Measurements from ENCODE around the gene CP.

CP gene

DNA sequence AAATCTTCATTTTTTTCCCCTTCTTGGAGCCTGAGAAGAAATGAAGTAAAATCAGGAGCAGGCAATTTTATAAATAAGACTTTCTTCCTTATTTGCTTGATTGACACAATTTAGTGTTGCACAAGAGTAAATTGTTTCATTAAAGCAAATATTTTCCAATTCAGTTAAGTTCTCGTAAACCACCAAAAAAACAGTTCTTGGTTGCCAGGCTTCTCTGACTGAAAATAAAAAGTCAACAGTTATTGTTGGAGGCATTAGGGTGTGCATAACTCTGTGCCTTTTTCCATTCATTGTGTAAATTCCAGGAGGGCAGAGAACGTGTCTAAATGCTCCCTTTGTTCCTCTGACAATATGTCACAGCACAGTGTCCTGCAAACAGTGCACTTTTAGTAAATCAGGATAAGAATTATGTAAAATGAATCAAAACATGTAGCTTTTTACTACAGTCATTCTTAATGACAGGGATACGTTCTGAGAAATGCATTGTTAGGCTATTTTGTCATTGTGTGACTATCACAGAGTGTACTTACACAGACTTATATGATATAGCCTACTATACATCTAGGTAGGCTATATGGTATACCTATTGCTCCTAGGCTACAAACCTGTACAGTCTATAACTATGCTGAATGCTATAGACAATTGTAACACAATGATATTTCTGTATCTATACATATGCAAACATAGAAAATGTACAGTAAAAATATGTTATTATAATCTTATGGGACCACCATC is at the start of gene CP:
TSS of gene CP (minus strand) at position 47 of the 735 bp plus-strand sequence. CDS start at position 10, 37 bp downstream.
- no peaks in the 10 kb centered on the region for H3K36me3 Mint-ChIP-seq (ENCODE audit: low read depth)
- no peak for DNase-seq
- H3K4me3 Mint-ChIP-seq: no peak within 1 kb of the TSS
- peaks cover 28% of the 10 kb centered on the region for H3K4me1 Mint-ChIP-seq (ENCODE audit: low read depth)
- no peaks in the 10 kb centered on the region for H3K9me3 Mint-ChIP-seq
- H3K27ac Mint-ChIP-seq: no peak within 1 kb of the TSS
- peaks cover 2% of the 10 kb centered on the region for H3K27me3 Mint-ChIP-seq

DNA sequence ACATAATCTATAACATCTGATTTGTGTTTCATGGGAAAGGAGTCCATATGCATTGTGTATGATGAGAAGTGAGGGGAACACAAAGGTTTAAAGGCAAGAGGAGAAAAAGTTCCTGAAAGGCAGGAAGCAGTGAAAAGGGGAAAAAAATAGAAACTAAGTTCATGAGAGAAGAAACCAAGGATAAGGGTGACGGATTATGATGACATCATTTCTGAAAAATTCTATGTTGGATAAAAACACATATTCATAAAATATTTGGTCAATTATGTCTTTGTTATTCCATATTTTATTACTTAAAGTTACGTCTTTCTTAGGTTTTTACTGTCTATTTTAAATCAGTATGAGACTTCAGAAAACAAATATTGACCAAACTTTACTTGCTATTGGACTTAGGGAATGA is 48.6 kb upstream of the CP start:
- Mint-ChIP-seq H3K9me3 (no peaks in the 10 kb centered on the region), H3K27me3 (no peaks in the 10 kb centered on the region), H3K36me3 (ENCODE audit: low read depth) (no peaks in the 10 kb centered on the region), H3K4me3 (no peak overlapping the region), H3K4me1 (ENCODE audit: low read depth) (peaks cover 2% of the 10 kb centered on the region), H3K27ac (no peak overlapping the region)
- DNase-seq: no peak

DNA sequence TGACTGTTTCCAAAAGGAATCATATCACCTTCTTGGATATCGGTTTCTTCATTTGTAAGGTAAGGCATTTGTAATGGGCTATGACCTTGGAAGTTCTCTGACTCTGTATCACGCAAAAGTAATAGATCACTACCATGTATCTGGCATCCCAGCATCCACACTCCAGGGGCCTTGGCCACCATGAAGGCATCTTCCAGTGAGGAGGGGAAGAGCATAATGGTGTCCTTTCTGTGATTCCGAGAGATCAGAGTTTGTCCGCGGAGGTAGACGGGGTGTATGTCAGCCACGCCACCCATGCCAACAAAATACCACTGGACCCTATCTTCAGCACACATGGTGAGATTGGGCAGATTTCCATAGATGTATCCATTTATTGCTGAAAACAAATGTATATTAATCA is 48.1 kb upstream of the CP start:
- Mint-ChIP-seq H3K27ac (no peak overlapping the region), H3K36me3 (ENCODE audit: low read depth) (no peaks in the 10 kb centered on the region), H3K4me1 (ENCODE audit: low read depth) (peaks cover 2% of the 10 kb centered on the region), H3K27me3 (no peaks in the 10 kb centered on the region), H3K9me3 (no peaks in the 10 kb centered on the region), H3K4me3 (no peak overlapping the region)
- DNase-seq: no peak

DNA sequence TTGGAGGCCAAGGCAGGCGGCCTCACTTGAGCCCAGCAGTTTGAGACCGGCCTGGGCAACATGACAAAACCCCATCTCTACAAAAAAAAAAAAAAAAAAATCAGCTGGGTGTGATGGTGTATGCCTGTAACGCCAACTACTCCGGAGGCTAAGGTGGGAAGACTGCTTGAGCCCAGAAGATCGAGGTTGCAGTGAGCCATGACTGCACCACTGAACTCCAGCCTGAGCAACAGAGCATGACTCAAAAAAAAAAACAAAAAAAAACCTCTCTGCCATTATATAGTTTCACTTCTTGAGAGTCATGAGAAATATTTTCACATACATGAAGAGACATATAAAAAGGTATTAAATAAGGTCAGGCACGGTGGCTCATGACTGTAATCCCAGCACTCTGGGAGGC is 45.9 kb upstream of the CP start:
- no peaks in the 10 kb centered on the region for H3K27me3 Mint-ChIP-seq
- no peaks in the 10 kb centered on the region for H3K36me3 Mint-ChIP-seq (ENCODE audit: low read depth)
- DNase-seq: no peak
- no peaks in the 10 kb centered on the region for H3K9me3 Mint-ChIP-seq
- H3K27ac Mint-ChIP-seq: no peak overlapping the region
- H3K4me1 Mint-ChIP-seq (ENCODE audit: low read depth): no peaks in the 10 kb centered on the region
- no peak overlapping the region for H3K4me3 Mint-ChIP-seq

DNA sequence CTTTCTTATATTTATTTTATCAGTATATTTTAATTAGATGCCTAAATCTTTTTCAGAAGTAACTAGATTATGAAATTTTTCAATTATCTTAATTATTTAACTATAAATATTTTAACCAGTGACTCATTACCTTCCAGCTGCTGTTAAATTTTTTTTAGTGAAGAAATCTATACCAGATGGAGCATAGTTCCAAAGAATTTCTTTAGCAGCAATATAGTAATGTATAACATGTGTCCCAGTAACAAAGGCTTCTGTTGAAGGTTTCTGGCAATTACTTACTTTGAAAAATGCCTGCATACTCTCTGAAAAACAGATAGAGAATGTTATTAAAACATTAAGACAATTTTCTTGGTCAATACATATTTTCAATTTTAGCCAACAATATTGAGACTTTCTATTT is 45.1 kb upstream of the CP start:
- H3K9me3 Mint-ChIP-seq: no peaks in the 10 kb centered on the region
- no peak overlapping the region for H3K4me3 Mint-ChIP-seq
- no peaks in the 10 kb centered on the region for H3K36me3 Mint-ChIP-seq (ENCODE audit: low read depth)
- H3K4me1 Mint-ChIP-seq (ENCODE audit: low read depth): no peaks in the 10 kb centered on the region
- no peaks in the 10 kb centered on the region for H3K27me3 Mint-ChIP-seq
- no peak overlapping the region for H3K27ac Mint-ChIP-seq
- no peak for DNase-seq

DNA sequence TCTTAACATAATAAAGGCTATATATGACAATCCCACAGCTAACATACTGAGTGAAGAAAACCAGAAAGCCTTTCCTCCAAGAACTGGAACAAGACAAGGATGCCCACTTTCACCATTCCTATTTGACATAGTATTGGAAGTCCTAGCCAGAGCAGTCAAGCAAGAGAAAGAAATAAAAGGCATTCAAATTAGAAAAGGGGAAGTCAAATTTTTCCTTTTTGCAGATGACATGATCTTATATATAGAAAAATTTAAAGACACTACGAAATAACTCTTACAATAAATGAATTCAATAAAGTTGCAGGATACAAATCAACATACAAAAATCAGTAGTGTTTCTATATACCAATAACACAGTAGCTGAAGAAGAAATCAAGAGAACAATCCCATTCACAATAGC is 42.2 kb upstream of the CP start:
- no peaks in the 10 kb centered on the region for H3K36me3 Mint-ChIP-seq (ENCODE audit: low read depth)
- H3K4me3 Mint-ChIP-seq: no peak overlapping the region
- H3K9me3 Mint-ChIP-seq: no peaks in the 10 kb centered on the region
- H3K4me1 Mint-ChIP-seq (ENCODE audit: low read depth): no peaks in the 10 kb centered on the region
- no peak for DNase-seq
- H3K27me3 Mint-ChIP-seq: peaks cover 9% of the 10 kb centered on the region
- no peak overlapping the region for H3K27ac Mint-ChIP-seq

DNA sequence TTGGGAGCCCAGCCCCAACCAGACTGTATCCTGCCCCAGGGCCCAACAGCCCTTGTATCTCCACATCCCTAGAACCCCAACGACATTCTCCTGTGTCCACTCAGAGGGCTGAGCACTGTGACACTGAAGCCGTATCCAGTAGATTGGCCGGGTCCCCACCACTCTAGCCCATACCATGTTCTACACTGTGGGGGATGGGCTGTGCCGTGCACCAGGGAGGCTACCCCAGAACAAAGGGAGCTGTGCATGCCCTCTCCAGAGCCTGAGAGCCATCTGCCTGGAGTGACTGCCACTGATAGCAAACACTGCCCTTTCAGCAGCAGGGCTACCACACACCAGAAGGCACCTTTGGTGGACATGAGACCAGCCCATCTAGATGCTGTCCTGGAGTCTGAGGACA is 37.1 kb upstream of the CP start:
- peaks cover 15% of the 10 kb centered on the region for H3K27me3 Mint-ChIP-seq

DNA sequence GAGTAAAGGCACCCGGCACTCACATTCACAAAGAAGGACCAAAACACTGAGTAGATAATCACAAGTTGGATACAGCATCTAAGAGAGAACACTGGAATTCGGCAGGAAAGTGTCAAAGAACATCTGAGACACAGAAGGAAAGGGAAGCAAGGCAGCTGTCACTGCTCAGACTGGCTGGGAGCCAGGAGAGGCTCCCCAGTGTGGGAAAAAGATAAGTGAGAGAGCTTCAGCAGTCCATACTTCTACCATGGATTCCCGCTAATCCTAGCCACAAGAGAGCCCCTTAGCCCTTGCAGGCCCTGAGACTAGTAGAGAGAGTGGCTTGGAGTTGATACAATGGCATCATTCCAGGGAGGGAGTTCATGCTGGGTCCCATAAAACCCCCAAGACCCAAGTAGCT is 36.7 kb upstream of the CP start:
- H3K9me3 Mint-ChIP-seq: no peaks in the 10 kb centered on the region
- peaks cover 15% of the 10 kb centered on the region for H3K27me3 Mint-ChIP-seq
- DNase-seq: no peak
- H3K36me3 Mint-ChIP-seq (ENCODE audit: low read depth): no peaks in the 10 kb centered on the region
- H3K4me1 Mint-ChIP-seq (ENCODE audit: low read depth): no peaks in the 10 kb centered on the region
- no peak overlapping the region for H3K4me3 Mint-ChIP-seq
- H3K27ac Mint-ChIP-seq: no peak overlapping the region

More for the DNA sequence above, 37.1 kb upstream of the CP start:
- H3K36me3 Mint-ChIP-seq (ENCODE audit: low read depth): no peaks in the 10 kb centered on the region
- DNase-seq: no peak
- H3K4me1 Mint-ChIP-seq (ENCODE audit: low read depth): no peaks in the 10 kb centered on the region
- H3K27ac Mint-ChIP-seq: no peak overlapping the region
- no peak overlapping the region for H3K4me3 Mint-ChIP-seq
- no peaks in the 10 kb centered on the region for H3K9me3 Mint-ChIP-seq

DNA sequence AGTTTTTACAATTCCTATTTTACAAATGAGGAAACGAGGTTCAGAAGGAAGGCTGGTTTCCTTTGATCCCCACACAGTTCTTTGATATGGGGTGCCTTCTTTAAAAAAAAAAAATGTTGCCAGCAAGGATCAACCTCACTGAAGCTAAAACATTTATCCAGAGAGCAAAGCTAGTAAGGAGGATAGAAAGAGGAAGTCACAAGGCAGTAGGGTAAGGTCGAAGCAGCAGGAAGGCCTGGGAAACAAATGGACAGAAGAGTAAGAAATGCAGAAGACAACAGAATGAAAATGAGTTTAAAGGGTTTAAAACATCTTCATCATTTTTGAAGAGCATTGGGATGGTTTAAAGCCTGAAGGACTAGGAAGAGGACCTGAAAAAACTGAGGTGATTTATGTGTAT is 30.6 kb upstream of the CP start:
- peaks cover 14% of the 10 kb centered on the region for H3K4me1 Mint-ChIP-seq (ENCODE audit: low read depth)
- DNase-seq: no peak
- no peaks in the 10 kb centered on the region for H3K36me3 Mint-ChIP-seq (ENCODE audit: low read depth)
- H3K4me3 Mint-ChIP-seq: no peak overlapping the region
- peaks cover 15% of the 10 kb centered on the region for H3K27me3 Mint-ChIP-seq
- no peak overlapping the region for H3K27ac Mint-ChIP-seq
- H3K9me3 Mint-ChIP-seq: no peaks in the 10 kb centered on the region

DNA sequence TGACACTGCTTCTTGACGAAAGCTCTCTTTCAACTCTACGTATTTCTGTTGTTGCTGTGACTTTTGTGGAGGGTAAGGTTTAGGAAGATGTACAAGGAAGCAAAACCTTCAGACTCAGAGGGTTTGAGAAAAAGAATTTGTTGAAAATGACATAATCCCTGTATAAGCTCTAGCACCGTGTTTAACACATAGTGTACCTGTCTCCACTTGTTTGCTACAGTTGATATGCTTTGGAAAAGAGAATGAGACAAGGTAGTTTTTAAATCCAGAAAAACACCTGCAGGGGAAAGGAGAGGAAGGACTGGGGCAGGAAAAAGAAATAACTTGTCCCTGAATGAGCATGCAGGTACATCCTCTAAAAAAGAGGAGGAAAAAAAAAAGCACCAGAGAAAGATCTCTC is 29.6 kb upstream of the CP start:
- Mint-ChIP-seq H3K9me3 (no peaks in the 10 kb centered on the region), H3K27me3 (peaks cover 16% of the 10 kb centered on the region), H3K36me3 (ENCODE audit: low read depth) (no peaks in the 10 kb centered on the region), H3K4me3 (no peak overlapping the region), H3K27ac (no peak overlapping the region), H3K4me1 (ENCODE audit: low read depth) (peaks cover 19% of the 10 kb centered on the region)
- no peak for DNase-seq

DNA sequence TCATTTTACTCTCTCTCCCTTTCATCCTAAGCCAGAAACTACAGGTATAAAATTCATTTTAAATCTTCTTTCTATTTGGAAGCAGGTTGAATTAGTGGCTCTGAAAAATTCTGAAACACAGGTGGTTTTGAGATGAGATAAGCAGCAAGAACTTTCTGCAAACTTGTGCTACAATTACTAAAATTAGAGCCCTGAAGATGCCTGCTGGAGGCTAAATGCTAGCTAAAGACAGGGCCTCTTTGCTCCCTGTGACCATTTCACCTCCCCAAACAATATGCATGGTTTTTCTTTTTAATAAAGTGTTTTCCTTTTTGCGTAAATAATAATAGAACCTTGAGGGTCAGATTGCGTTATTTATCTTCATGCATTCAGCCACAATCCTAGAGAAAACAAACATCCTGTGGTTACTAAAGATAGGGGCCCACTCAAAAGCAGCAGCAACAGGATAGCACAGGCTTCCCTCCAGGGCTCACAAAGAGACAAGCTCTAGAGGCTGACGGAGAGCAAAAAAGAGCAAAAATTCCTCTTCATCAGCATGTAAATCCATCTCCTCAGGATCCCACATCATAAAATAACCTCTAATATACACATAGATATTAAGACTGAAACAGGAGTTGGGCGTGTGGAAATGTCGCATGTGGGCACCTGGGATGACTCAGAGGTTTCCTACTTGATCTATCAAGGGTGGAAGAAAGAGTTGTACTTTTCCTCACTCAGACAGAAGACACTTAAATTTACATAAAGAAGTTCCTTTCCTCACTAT is 26.5 kb upstream of the CP start:
- Mint-ChIP-seq H3K4me1 (ENCODE audit: low read depth) (peaks cover 32% of the 10 kb centered on the region), H3K36me3 (ENCODE audit: low read depth) (no peaks in the 10 kb centered on the region)

DNA sequence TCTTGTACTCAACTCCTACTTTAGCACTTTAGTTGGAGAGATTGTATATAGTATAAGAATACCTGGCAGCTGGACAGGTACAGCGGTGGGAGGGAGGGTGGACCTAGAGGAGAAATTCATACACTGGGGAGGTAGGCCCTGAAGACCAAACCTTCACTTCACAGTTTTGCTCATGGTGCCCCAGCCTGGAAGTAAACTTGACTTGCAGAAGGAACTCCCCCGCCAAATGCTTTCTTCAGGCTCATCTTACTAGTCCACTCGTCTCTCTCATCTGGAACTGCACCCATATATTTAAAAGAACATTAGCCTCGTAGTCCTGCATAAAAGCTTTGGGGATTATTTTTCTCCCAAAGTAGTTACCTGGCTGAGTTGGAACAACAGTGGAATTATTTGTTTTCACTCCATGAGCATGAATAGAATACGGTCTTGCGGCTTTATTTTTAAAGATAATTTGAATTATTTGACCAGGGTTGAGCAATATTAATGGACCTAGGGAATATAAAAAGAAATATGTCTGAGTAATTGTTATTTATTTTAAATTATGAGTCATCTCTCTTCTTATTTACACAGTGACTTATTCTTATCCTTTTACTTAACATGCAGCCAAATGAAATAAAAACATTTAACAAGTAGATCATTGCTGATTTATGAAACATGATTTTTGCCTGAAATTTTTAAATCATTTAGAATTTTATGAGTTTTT is 25.5 kb upstream of the CP start:
- Mint-ChIP-seq H3K9me3 (no peaks in the 10 kb centered on the region), H3K27ac (no peak overlapping the region), H3K27me3 (peaks cover 5% of the 10 kb centered on the region), H3K4me3 (no peak overlapping the region), H3K36me3 (ENCODE audit: low read depth) (no peaks in the 10 kb centered on the region), H3K4me1 (ENCODE audit: low read depth) (peaks cover 32% of the 10 kb centered on the region)
- no peak for DNase-seq

More for the DNA sequence above, 26.5 kb upstream of the CP start:
- H3K27ac Mint-ChIP-seq: peak overlapping the region; percentile 82
- no peaks in the 10 kb centered on the region for H3K9me3 Mint-ChIP-seq
- DNase-seq: no peak
- peaks cover 10% of the 10 kb centered on the region for H3K27me3 Mint-ChIP-seq
- H3K4me3 Mint-ChIP-seq: peak overlapping the region; percentile 19

DNA sequence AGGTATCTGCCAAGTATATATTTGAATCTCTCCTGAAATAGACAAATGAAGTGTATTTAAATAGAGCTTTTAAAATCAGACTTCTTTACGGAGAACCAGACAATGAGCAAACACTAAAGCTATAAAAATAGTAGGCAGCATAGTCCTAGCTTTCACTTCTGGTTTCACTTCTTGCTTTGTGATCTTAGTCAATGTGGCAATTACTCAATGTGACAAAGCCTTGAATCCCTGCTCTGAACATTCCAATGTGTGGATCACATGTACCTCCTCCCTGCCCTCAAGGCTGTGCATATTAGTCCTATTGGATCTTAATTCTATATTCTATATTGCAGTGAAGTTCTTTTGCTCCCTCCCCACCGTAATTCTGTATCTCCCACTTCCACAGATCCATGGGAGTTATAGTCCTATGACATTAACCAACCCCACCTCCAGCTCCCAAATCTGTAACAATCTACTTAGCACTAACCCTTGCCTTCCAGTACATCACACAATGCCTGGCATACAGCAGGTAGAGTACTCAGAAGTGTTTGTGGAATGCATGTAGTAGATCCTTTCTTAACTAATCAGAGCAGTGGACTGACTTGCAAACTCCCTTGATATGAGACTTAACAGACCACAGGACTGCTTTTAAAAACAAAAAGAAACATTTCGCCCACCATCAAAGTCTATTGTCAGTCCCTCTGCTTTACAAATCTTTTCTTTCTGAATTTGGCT is 24.3 kb upstream of the CP start:
- Mint-ChIP-seq H3K4me3 (no peak overlapping the region), H3K27me3 (peaks cover 2% of the 10 kb centered on the region), H3K27ac (no peak overlapping the region), H3K36me3 (ENCODE audit: low read depth) (no peaks in the 10 kb centered on the region), H3K4me1 (ENCODE audit: low read depth) (peaks cover 32% of the 10 kb centered on the region), H3K9me3 (no peaks in the 10 kb centered on the region)
- no peak for DNase-seq

DNA sequence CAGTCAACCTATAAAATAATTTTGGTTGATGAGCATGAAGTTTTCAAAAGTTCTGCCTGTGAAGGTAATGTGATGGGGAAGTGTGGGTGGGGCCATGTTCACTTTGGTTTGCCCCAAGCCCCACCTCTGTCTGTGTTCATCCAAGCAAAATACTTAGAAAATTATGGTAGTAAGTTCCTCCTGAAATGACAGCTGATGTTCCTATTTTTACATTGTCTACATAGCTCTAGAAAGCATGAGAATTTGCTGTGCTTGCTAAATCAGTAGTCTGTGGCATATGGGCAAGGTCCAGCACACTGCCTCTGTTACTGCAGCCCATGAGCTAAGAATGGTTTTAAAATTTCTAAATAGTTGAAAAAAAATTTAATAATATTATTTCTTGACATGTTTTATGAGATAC is 21.9 kb upstream of the CP start:
- no peak overlapping the region for H3K4me3 Mint-ChIP-seq
- H3K4me1 Mint-ChIP-seq (ENCODE audit: low read depth): peaks cover 27% of the 10 kb centered on the region

More for the DNA sequence above, 21.9 kb upstream of the CP start:
- no peaks in the 10 kb centered on the region for H3K9me3 Mint-ChIP-seq
- peaks cover 2% of the 10 kb centered on the region for H3K27me3 Mint-ChIP-seq
- no peaks in the 10 kb centered on the region for H3K36me3 Mint-ChIP-seq (ENCODE audit: low read depth)
- no peak overlapping the region for H3K27ac Mint-ChIP-seq
- no peak for DNase-seq
